WTC11 (cell line): Measurements from ENCODE around the gene GPC1. TPM values are rescaled to one million over a fixed set of nuclear protein-coding genes. Genes with fewer than 3 reads are reported as not detected.
A peak's percentile ranks its signal among the peaks of the same experiment; 100 is the strongest.

Source experiments
- ATAC-seq: fragments of 200-7000 bp; cut with Tn5 transposase; 2 replicates; pipeline ENCODE4 v1.10.0; 2021; ENCODE audit warnings: mild to moderate bottlenecking, moderate library complexity
- CTCF ChIA-PET: fragments of 300-600 bp; sonication (Branson Sonifier 250); formaldehyde crosslinking; loops from one replicate; lab custom pipeline; 2021; ENCODE audit warnings: antibody characterized with exemption; lab: Charles Lee
- POLR2A ChIA-PET: fragments of 350-600 bp; sonication (Branson Sonifier 250); formaldehyde crosslinking; loops from one replicate; lab custom pipeline; 2021; ENCODE audit warnings: antibody characterized with exemption; lab: Charles Lee
- DNase-seq: peaks from one replicate; pipeline ENCODE4 v3.0.0; 2021; ENCODE audit warnings: low spot score
- H3K27ac Mint-ChIP-seq: 2 replicates; pipeline ENCODE4 v1.8.0; 2021; ENCODE audit warnings: mixed read lengths
- H3K27me3 Mint-ChIP-seq: 2 replicates; pipeline ENCODE4 v1.8.0; 2021; ENCODE audit warnings: low read depth, mild to moderate bottlenecking, moderate library complexity, mixed read lengths
- H3K36me3 Mint-ChIP-seq: 2 replicates; pipeline ENCODE4 v1.8.0; 2021; ENCODE audit warnings: mixed read lengths
- H3K4me1 Mint-ChIP-seq: 2 replicates; pipeline ENCODE4 v1.8.0; 2022; ENCODE audit warnings: mixed read lengths
- H3K4me3 Mint-ChIP-seq: 2 replicates; pipeline ENCODE4 v1.8.0; 2021; ENCODE audit warnings: mild to moderate bottlenecking, moderate library complexity, mixed read lengths
- H3K9me3 Mint-ChIP-seq: 2 replicates; pipeline ENCODE4 v1.8.0; 2021; ENCODE audit warnings: mixed read lengths
- CREB1 ChIP-seq: sonication (generic); formaldehyde crosslinking; IDR thresholded peaks from 2 replicates; pipeline ENCODE4 v1.8.0; 2023; ENCODE audit warnings: mild to moderate bottlenecking, missing genetic modification reagents
- EMX1 ChIP-seq: fragments of 250-450 bp; sonication (Bioruptor Pico); IDR thresholded peaks from 2 replicates; pipeline ENCODE4 v1.8.0; 2021; ENCODE audit warnings: mild to moderate bottlenecking
- FOXP1 ChIP-seq: sonication (generic); formaldehyde crosslinking; IDR thresholded peaks from 2 replicates; pipeline ENCODE4 v1.8.0; 2022; ENCODE audit warnings: missing genetic modification reagents, mild to moderate bottlenecking, moderate library complexity, borderline replicate concordance
- GABPB1 ChIP-seq: sonication (generic); formaldehyde crosslinking; IDR thresholded peaks from 2 replicates; pipeline ENCODE4 v1.8.1; 2023; ENCODE audit warnings: mild to moderate bottlenecking, missing genetic modification reagents
- HMGXB4 ChIP-seq: sonication (generic); formaldehyde crosslinking; IDR thresholded peaks from 2 replicates; pipeline ENCODE4 v1.8.1; 2023; ENCODE audit warnings: mild to moderate bottlenecking, moderate library complexity, missing genetic modification reagents
- MYBL2 ChIP-seq: sonication (generic); formaldehyde crosslinking; IDR thresholded peaks from 2 replicates; pipeline ENCODE4 v1.8.1; 2023; ENCODE audit warnings: mild to moderate bottlenecking, moderate library complexity, missing genetic modification reagents
- RELA ChIP-seq: sonication (generic); formaldehyde crosslinking; IDR thresholded peaks from 2 replicates; pipeline ENCODE4 v1.8.1; 2022; ENCODE audit warnings: missing genetic modification reagents, mild to moderate bottlenecking, borderline replicate concordance
- SP1 ChIP-seq: sonication (generic); formaldehyde crosslinking; conservative IDR thresholded peaks from 2 replicates; pipeline ENCODE4 v1.8.1; 2022; ENCODE audit warnings: missing genetic modification reagents
- TP53 ChIP-seq: sonication (generic); formaldehyde crosslinking; IDR thresholded peaks from 2 replicates; pipeline ENCODE4 v1.8.1; 2023; ENCODE audit warnings: mild to moderate bottlenecking, missing genetic modification reagents
- ZNF263 ChIP-seq: sonication (generic); formaldehyde crosslinking; IDR thresholded peaks from 2 replicates; pipeline ENCODE4 v1.8.1; 2022; ENCODE audit warnings: low read depth, mild to moderate bottlenecking, moderate library complexity, missing genetic modification reagents
- ZNF396 ChIP-seq: fragments of 250-450 bp; sonication (Bioruptor Pico); IDR thresholded peaks from 2 replicates; pipeline ENCODE4 v1.8.0; 2021; ENCODE audit warnings: mild to moderate bottlenecking, moderate library complexity, borderline replicate concordance
- total RNA-seq: library from RNA; stranded (reverse); gene quantifications from 3 replicates; pipeline ENCODE4 v1.2.3, GENCODE V29; 2021
- TF ChIP-seq, protein P1 (sequence below): fragments of 250-450 bp; sonication (Bioruptor Pico); IDR thresholded peaks from 2 replicates; pipeline ENCODE4 v1.9.0; 2021; ENCODE audit warnings: mild to moderate bottlenecking
- TF ChIP-seq, protein P2 (sequence below): sonication (generic); formaldehyde crosslinking; IDR thresholded peaks from 2 replicates; pipeline ENCODE4 v1.8.0; 2023; ENCODE audit warnings: missing genetic modification reagents
- TF ChIP-seq, protein P3 (sequence below): sonication (generic); formaldehyde crosslinking; IDR thresholded peaks from 2 replicates; pipeline ENCODE4 v1.8.1; 2022; ENCODE audit warnings: mild to moderate bottlenecking, missing genetic modification reagents, moderate library complexity, borderline replicate concordance
- TF ChIP-seq, protein P4 (sequence below): sonication (generic); formaldehyde crosslinking; IDR thresholded peaks from 2 replicates; pipeline ENCODE4 v1.8.1; 2022; ENCODE audit warnings: low read depth, missing genetic modification reagents, borderline replicate concordance

GPC1 gene
- total RNA-seq, 1 experiment from 2014 or later: 41.5 TPM

- TF ChIP-seq EMX1 (CRISPR knock-in tag): no peak
- TF ChIP-seq, all 79 proteins: peak for 7
These were observed 571 bp upstream of the GPC1 start (continued) for GRCh38 chr2:240434728-240435456.

DNA sequence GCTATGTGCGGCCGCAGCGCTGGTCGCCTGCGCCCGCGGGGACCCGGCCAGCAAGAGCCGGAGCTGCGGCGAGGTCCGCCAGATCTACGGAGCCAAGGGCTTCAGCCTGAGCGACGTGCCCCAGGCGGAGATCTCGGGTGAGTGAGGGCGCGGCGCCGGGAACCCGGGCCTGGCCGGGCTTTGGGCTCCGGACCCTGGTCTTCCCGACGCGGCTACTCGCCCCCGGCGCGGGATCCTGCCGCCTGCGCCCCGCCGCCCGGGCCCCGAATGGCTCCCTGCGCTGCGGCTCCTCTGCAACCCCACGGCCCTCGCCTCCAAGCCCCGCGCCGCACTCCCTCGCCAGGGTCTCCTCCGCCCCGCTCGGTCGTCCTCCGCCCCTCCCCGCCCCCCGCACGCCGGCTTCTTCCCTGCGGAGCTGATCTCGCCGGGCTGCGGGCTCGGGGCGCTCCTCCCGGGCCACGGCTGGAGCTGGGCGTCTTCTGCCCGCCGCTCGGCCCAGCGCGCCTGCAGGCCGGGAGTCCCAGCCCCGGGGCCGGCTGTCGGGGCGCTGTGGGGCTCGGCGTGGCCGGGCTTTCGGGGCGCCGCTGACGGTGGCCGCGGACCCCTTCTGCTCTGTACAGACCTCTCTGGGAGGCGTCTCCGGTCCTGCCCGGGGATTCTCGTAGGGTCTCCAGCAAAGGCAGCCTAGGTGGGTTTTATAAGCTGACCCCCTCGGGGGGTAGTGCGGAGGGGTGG lies 652 bp downstream of the GPC1 start:
- Mint-ChIP-seq H3K4me1 (peaks cover 6% of the 10 kb centered on the region; the same call in 1 of the 2 replicates), H3K4me3 (peak overlapping the region; percentile 63), H3K9me3 (no peaks in the 10 kb centered on the region), H3K36me3 (no peaks in the 10 kb centered on the region), H3K27ac (no peak overlapping the region), H3K27me3 (peaks cover 34% of the 10 kb centered on the region)
- ATAC-seq (peak; percentile 1; the same call in 1 of the 2 replicates), DNase-seq (no peak)
- ChIA-PET POLR2A (interaction anchor here (0.6 kb wide), 1 partner anchor 37 kb away, joined by 3 read pairs; no protein-coding TSS in a partner anchor), CTCF (interaction anchor here (1.4 to 2.1 kb wide), 3 partner anchors 18 to 286 kb away, joined by 5 to 12 read pairs (median 8); no protein-coding TSS in a partner anchor)
- 0 out of 2 replicates have a peak, but pooled peaks have one; percentile 47 for TF ChIP-seq HMGXB4 (CRISPR knock-in tag)
- TF ChIP-seq ZNF263 (CRISPR knock-in tag): 0 out of 2 replicates have a peak, but pooled peaks have one; percentile 21
- TF ChIP-seq, protein P1, sequence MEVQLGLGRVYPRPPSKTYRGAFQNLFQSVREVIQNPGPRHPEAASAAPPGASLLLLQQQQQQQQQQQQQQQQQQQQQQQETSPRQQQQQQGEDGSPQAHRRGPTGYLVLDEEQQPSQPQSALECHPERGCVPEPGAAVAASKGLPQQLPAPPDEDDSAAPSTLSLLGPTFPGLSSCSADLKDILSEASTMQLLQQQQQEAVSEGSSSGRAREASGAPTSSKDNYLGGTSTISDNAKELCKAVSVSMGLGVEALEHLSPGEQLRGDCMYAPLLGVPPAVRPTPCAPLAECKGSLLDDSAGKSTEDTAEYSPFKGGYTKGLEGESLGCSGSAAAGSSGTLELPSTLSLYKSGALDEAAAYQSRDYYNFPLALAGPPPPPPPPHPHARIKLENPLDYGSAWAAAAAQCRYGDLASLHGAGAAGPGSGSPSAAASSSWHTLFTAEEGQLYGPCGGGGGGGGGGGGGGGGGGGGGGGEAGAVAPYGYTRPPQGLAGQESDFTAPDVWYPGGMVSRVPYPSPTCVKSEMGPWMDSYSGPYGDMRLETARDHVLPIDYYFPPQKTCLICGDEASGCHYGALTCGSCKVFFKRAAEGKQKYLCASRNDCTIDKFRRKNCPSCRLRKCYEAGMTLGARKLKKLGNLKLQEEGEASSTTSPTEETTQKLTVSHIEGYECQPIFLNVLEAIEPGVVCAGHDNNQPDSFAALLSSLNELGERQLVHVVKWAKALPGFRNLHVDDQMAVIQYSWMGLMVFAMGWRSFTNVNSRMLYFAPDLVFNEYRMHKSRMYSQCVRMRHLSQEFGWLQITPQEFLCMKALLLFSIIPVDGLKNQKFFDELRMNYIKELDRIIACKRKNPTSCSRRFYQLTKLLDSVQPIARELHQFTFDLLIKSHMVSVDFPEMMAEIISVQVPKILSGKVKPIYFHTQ (CRISPR knock-in tag): no peak
- no peak for TF ChIP-seq ZNF396 (CRISPR knock-in tag)
- no peak for TF ChIP-seq GABPB1 (CRISPR knock-in tag)

GRCh38 chr2:240436683-240437550 lies 1.5 kb downstream of the GPC1 start:
- ATAC-seq: no peak
- H3K36me3 Mint-ChIP-seq: no peaks in the 10 kb centered on the region
- H3K4me1 Mint-ChIP-seq: peaks cover 6% of the 10 kb centered on the region; the same call in 1 of the 2 replicates
- DNase-seq: no peak
- ChIA-PET POLR2A (interaction anchor here (0.6 kb wide), 1 partner anchor 36 kb away, joined by 3 read pairs; no protein-coding TSS in a partner anchor), CTCF (interaction anchor here (1.4 to 2.1 kb wide), 3 partner anchors 18 to 287 kb away, joined by 5 to 12 read pairs (median 8); no protein-coding TSS in a partner anchor)
- peaks cover 34% of the 10 kb centered on the region for H3K27me3 Mint-ChIP-seq
- no peaks in the 10 kb centered on the region for H3K9me3 Mint-ChIP-seq
- peak overlapping the region; percentile 63 for H3K4me3 Mint-ChIP-seq
- no peak overlapping the region for H3K27ac Mint-ChIP-seq
- TF ChIP-seq, protein P2, sequence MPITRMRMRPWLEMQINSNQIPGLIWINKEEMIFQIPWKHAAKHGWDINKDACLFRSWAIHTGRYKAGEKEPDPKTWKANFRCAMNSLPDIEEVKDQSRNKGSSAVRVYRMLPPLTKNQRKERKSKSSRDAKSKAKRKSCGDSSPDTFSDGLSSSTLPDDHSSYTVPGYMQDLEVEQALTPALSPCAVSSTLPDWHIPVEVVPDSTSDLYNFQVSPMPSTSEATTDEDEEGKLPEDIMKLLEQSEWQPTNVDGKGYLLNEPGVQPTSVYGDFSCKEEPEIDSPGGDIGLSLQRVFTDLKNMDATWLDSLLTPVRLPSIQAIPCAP (CRISPR knock-in tag): peak; percentile 75; the same call in 1 of the 2 replicates
- TF ChIP-seq TP53 (CRISPR knock-in tag): peak; percentile 62
- TF ChIP-seq, protein P3, sequence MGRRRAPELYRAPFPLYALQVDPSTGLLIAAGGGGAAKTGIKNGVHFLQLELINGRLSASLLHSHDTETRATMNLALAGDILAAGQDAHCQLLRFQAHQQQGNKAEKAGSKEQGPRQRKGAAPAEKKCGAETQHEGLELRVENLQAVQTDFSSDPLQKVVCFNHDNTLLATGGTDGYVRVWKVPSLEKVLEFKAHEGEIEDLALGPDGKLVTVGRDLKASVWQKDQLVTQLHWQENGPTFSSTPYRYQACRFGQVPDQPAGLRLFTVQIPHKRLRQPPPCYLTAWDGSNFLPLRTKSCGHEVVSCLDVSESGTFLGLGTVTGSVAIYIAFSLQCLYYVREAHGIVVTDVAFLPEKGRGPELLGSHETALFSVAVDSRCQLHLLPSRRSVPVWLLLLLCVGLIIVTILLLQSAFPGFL (CRISPR knock-in tag): peak; percentile 85; the same call in 1 of the 2 replicates
- TF ChIP-seq, protein P1 (CRISPR knock-in tag): no peak
- TF ChIP-seq, protein P4, sequence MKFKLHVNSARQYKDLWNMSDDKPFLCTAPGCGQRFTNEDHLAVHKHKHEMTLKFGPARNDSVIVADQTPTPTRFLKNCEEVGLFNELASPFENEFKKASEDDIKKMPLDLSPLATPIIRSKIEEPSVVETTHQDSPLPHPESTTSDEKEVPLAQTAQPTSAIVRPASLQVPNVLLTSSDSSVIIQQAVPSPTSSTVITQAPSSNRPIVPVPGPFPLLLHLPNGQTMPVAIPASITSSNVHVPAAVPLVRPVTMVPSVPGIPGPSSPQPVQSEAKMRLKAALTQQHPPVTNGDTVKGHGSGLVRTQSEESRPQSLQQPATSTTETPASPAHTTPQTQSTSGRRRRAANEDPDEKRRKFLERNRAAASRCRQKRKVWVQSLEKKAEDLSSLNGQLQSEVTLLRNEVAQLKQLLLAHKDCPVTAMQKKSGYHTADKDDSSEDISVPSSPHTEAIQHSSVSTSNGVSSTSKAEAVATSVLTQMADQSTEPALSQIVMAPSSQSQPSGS (CRISPR knock-in tag): 0 out of 2 replicates have a peak, but pooled peaks have one; percentile 31
- TF ChIP-seq FOXP1 (CRISPR knock-in tag): peak; percentile 90; the same call in 1 of the 2 replicates
- TF ChIP-seq MYBL2 (CRISPR knock-in tag): peak; percentile 53; the same call in 1 of the 2 replicates
- no peak for TF ChIP-seq SP1 (CRISPR knock-in tag)
- TF ChIP-seq RELA (CRISPR knock-in tag): peak; percentile 70
- peak; percentile 88; the same call in 1 of the 2 replicates for TF ChIP-seq CREB1
- no peak for TF ChIP-seq ZNF263 (CRISPR knock-in tag)
